ENCODE measurements around the gene TENM4. TPM values are rescaled to one million over a fixed set of nuclear protein-coding genes. Genes with fewer than 3 reads are reported as not detected.

Gene TENM4
- total RNA-seq, 4 donors from 2014 or later: 31.4 to 44.5 (median 38.0) TPM

GRCh38 chr11:79047321-79047720 is 393.5 kb downstream of the TENM4 start:
- Histone ChIP-seq H3K27ac (no peak overlapping the region), H3K4me3 (no peak overlapping the region), H3K36me3 (no peaks in the 10 kb centered on the region), H3K9me3 (no peaks in the 10 kb centered on the region), H3K4me1 (peaks cover 34% of the 10 kb centered on the region), H3K27me3 (no peaks in the 10 kb centered on the region)
- 91% methylated on average over 6 of the region's 7 CpGs for WGBS
- TF ChIP-seq POLR2A (IDR thresholded peaks at IDR 0.05): no peak
- TF ChIP-seq EP300 (IDR thresholded peaks at IDR 0.05): no peak
- TF ChIP-seq CTCF (IDR thresholded peaks at IDR 0.05): no peak
- no peak for TF ChIP-seq POLR2AphosphoS5 (IDR thresholded peaks at IDR 0.05)
- no peak for DNase-seq (ENCODE audit: low spot score in 2 of 2)

GRCh38 chr11:79046366-79046765 is 394.5 kb downstream of the TENM4 start:
- no peak overlapping the region for H3K27ac ChIP-seq
- no peaks in the 10 kb centered on the region for H3K36me3 ChIP-seq
- no peaks in the 10 kb centered on the region for H3K27me3 ChIP-seq
- H3K9me3 ChIP-seq: no peaks in the 10 kb centered on the region
- H3K4me1 ChIP-seq: peaks cover 34% of the 10 kb centered on the region
- no peak overlapping the region for H3K4me3 ChIP-seq
- 37% methylated on average over 2 of the region's 3 CpGs for WGBS
- no peak for DNase-seq (ENCODE audit: low spot score in 2 of 2)
- TF ChIP-seq CTCF (IDR thresholded peaks at IDR 0.05): no peak
- no peak for TF ChIP-seq EP300 (IDR thresholded peaks at IDR 0.05)
- no peak for TF ChIP-seq POLR2AphosphoS5 (IDR thresholded peaks at IDR 0.05)
- no peak for TF ChIP-seq POLR2A (IDR thresholded peaks at IDR 0.05)

GRCh38 chr11:79045800-79046304 is 395.0 kb downstream of the TENM4 start:
- Histone ChIP-seq H3K36me3 (no peaks in the 10 kb centered on the region), H3K27ac (no peak overlapping the region), H3K9me3 (no peaks in the 10 kb centered on the region), H3K4me1 (peaks cover 34% of the 10 kb centered on the region), H3K27me3 (no peaks in the 10 kb centered on the region), H3K4me3 (no peak overlapping the region)
- DNase-seq (ENCODE audit: low spot score in 2 of 2): no peak
- WGBS: 33% methylated on average over 6 of the region's 6 CpGs
- TF ChIP-seq EP300 (IDR thresholded peaks at IDR 0.05): no peak
- TF ChIP-seq CTCF (IDR thresholded peaks at IDR 0.05): no peak
- TF ChIP-seq POLR2A (IDR thresholded peaks at IDR 0.05): no peak
- no peak for TF ChIP-seq POLR2AphosphoS5 (IDR thresholded peaks at IDR 0.05)

GRCh38 chr11:79045018-79045799 is 395.6 kb downstream of the TENM4 start:
- Histone ChIP-seq H3K9me3 (no peaks in the 10 kb centered on the region), H3K4me3 (no peak overlapping the region), H3K27me3 (no peaks in the 10 kb centered on the region), H3K36me3 (no peaks in the 10 kb centered on the region), H3K4me1 (peaks cover 34% of the 10 kb centered on the region), H3K27ac (no peak overlapping the region)
- DNase-seq (ENCODE audit: low spot score in 2 of 2): no peak
- WGBS: 63% methylated on average over 10 of the region's 10 CpGs
- no peak for TF ChIP-seq CTCF (IDR thresholded peaks at IDR 0.05)
- TF ChIP-seq POLR2AphosphoS5 (IDR thresholded peaks at IDR 0.05): no peak
- no peak for TF ChIP-seq POLR2A (IDR thresholded peaks at IDR 0.05)
- TF ChIP-seq EP300 (IDR thresholded peaks at IDR 0.05): no peak

GRCh38 chr11:79044201-79044600 is 396.6 kb downstream of the TENM4 start:
- H3K36me3 ChIP-seq: no peaks in the 10 kb centered on the region
- no peak overlapping the region for H3K4me3 ChIP-seq
- no peaks in the 10 kb centered on the region for H3K9me3 ChIP-seq
- no peaks in the 10 kb centered on the region for H3K27me3 ChIP-seq
- TF ChIP-seq POLR2A (IDR thresholded peaks at IDR 0.05) (no peak), EP300 (IDR thresholded peaks at IDR 0.05) (no peak), CTCF (IDR thresholded peaks at IDR 0.05) (no peak), POLR2AphosphoS5 (IDR thresholded peaks at IDR 0.05) (no peak)
- DNase-seq (ENCODE audit: low spot score in 2 of 2): no peak
- no peak overlapping the region for H3K27ac ChIP-seq
- peaks cover 34% of the 10 kb centered on the region for H3K4me1 ChIP-seq
- WGBS: 76% methylated on average over 2 of the region's 2 CpGs
